Measurements from ENCODE around the gene FUOM.

Gene FUOM

DNA sequence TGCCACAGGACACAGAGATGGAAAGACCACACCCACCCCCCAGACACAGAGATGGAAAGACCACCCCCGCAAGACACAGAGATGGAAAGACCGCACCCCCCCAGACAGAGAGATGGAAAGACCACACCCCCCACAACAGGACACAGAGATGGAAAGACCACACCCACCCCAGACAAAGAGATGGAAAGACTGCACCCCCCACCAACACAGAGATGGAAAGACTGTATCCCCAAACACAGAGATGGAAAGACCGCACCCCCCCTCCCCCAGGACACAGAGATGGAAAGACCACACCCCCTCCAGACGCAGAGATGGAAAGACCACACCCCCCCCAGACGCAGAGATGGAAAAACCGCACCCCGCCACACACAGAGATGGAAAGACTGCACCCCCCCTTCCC is 41.1 kb downstream of the FUOM start:
- no peak overlapping the region for H3K27ac ChIP-seq
- no peak for DNase-seq (ENCODE audit: low read depth, low spot score)

GRCh38 chr10:133316266-133316665 is 41.6 kb downstream of the FUOM start:
- no peak overlapping the region for H3K27ac ChIP-seq
- DNase-seq (ENCODE audit: low read depth, low spot score), result no peak

- H3K27ac ChIP-seq, result no peak overlapping the region
- DNase-seq (ENCODE audit: low read depth, low spot score), result no peak
These were observed 42.0 kb downstream of the FUOM start for GRCh38 chr10:133315847-133316246.

GRCh38 chr10:133314911-133315310 is 42.9 kb downstream of the FUOM start:
- no peak overlapping the region for H3K27ac ChIP-seq
- no peak for DNase-seq (ENCODE audit: low read depth, low spot score)

DNA sequence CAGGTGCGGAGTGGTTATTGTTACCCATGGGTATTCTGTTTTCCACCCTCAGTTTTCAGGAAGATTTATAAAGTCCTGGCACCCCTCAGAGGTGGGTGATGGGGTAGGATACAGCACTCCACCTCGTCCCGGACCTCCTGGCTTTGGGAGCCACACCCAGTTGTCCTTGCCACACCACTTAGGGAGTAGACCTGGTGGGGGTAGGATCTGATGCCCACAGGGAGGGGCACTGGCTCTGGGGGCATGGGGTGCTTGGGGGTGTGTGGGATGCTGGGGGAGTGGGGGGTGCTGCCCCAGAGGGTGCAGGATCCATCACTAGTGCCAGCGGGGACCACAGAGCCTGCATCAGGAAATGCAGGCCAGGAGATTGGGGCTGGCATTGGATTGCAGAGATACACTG is 44.6 kb downstream of the FUOM start:
- no peak for DNase-seq (ENCODE audit: low read depth, low spot score)
- H3K27ac ChIP-seq, result no peak overlapping the region

GRCh38 chr10:133312769-133313145 is 45.1 kb downstream of the FUOM start:
- H3K27ac ChIP-seq, result no peak overlapping the region
- no peak for DNase-seq (ENCODE audit: low read depth, low spot score)

DNA sequence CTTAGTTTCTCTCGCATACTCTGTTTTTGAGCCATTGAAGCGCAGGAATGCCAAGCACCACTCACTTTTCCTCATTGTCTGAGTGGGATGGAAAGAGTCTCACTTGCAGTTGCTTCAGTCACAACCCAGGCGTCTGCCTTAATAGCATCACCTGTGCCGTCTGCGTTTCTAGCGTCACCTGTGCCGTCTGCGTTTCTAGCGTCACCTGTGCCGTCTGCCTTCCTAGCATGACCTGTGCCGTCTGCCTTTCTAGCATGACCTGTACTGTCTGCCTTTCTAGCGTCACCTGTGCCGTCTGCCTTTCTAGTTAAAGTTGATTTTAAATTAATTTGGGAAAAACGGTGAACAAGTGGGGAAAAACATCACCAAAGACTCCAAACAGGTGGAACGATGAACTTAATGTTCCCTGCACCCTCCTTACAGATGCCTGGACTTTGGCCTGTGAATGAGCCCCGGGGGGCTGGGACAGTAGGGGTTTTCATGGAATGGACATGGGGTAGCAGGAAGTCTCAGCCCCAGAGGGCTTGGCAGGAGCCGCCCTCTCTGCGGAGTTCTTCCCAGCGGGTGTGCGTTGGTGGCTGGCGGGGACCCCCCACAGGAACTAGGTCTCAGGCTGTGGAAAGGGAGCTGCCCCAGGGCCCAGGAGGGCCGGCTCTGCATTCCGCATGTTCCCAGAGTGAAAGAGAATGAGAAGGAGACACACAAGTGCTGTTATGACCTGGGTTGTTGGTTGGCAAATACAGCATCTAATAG is 45.6 kb downstream of the FUOM start:
- no peak overlapping the region for H3K27ac ChIP-seq
- DNase-seq (ENCODE audit: low read depth, low spot score), result no peak

- no peak for DNase-seq (ENCODE audit: low read depth, low spot score)
These were observed 46.2 kb downstream of the FUOM start for GRCh38 chr10:133311570-133311969.

DNA sequence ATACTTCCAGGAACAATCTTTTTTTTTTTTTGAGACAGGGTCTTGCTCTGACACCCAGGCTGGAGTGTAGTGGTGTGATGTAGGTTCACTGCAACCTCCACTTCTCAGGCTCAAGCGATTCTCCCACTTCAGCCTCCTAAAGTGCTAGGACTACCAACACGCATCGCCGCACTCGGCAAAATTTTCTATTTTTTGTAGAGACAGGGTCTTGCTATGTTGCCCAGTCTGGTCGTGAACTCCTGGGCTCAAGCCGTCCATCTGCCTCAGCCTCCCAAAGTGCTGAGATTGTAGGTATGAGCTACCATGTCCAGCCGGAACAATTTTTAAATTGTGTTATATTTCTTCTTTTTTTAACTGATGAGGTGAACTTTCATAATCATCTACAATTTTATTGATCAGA is 47.0 kb downstream of the FUOM start:
- H3K27ac ChIP-seq, result no peak overlapping the region
- DNase-seq (ENCODE audit: low read depth, low spot score), result no peak

More at GRCh38 chr10:133311570-133311969, 46.2 kb downstream of the FUOM start:
- H3K27ac ChIP-seq, result no peak overlapping the region

DNA sequence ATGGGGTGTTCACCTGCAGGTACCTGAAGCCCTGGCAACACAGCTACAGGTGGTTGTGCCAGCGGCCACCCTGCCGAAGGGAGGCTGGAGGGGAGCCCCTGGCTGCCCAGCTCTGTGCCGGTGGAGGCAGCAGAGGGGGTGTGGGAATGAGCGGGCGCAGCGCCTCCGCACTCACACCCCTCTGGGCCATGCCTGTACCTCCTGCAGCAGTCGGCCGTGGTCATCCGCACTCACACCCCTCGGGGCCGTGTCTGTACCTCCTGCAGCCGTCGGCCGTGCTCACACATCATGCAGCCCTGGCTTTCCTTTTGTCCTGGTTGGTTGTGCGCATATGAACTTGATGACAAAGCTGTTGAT is 47.4 kb downstream of the FUOM start:
- DNase-seq (ENCODE audit: low read depth, low spot score), result no peak
- H3K27ac ChIP-seq, result no peak overlapping the region

DNA sequence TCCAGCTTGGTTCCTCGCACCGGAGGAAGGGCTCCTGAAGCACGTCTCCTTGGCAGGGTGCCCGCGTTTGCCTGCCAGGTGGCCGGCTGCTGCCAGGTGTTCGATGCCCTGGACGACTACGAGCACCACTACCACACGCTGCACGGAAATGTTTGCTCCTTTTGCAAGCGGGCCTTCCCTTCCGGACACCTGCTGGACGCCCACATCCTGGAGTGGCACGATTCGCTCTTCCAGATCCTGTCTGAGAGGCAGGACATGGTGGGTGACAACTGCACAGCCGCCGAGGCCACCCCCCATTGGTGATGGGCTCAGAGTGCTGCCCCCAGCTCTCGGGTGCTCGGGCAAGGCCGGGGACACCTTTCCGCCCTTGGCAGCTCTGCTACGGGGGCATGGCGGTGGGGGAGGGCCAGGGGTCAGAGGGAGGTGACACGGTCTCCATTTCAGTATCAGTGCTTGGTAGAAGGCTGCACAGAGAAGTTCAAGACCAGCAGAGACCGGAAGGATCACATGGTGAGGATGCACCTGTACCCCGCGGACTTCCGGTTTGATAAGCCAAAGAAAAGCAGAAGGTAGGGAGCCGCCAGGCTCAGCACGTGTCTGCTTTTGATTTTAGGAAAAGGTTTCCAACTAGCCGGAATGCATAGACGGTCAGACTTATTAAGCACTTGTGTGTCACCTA is 48.0 kb downstream of the FUOM start:
- DNase-seq (ENCODE audit: low read depth, low spot score), result no peak
- H3K27ac ChIP-seq, result no peak overlapping the region

DNA sequence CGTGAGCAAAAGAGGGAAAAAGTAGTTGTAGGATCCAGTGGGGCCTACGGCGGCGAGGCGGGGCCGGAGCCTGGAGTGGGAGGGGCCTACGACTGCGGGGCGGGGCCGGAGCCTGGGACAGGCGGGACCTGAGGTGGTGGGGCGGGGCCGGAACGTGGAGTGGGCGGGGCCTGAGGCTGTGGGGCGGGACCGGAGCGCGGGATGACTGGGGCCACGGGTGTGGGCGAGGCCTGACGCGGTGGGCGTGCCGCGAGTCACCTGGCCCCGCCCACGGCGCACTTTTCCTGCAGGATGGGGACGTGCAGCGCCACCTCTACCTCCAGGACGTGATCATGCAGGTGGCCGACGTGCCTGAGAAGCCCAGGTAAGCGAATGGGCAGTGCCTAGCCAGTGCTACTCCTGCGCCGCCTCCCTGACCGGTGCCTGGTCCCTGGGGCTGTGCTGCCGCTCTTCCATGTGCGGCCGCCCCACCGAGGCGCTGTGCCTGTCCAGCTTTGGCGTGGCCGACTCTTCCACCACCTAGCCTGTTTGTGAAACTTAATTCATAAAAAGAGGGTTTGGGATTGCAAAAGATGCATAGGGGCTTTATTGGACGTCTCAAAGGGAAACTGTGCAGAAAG is 48.6 kb downstream of the FUOM start:
- H3K27ac ChIP-seq, result peak overlapping the region; percentile 94
- DNase-seq (ENCODE audit: low read depth, low spot score), result peak; percentile 55

DNA sequence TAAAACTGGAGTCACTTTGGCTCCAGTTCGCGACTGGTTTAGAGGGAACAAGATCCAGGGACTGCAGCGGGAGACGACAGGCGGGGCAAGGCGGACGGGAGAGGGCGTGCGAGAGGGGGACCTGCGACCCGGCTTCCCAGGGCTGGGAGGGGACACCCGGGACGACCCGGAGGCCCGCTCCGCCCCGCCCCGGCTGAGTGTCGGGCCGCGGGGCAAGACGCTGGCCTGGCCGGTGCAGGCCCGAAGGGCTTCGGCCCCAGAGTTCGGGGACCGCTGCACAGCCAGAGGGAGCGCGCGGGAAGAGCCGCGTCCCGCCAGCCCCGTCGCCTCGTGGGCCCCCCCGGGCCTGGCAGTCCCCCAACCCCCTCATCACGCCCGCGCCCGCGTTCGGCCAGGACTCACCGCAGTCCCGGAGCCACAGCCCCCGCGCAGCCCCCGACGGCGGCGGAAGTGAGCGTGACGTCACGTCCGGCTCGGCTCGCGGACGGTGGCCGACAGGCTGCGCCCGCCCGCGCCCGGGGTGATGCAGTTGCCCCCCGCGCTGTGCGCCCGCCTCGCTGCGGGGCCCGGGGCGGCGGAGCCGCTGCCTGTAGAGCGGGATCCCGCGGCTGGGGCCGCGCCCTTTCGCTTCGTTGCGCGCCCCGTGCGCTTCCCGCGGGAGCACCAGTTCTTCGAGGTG is 49.3 kb downstream of the FUOM start, which contains the start of the genes TUBGCP2 and ZNF511:
Gene TUBGCP2 (minus strand): TSS at position 452 of the 679 bp plus-strand sequence. CDS start 5,931 bp downstream, outside the sequence.
Gene ZNF511 (plus strand): TSS at position 494 of the 679 bp plus-strand sequence. CDS start 30 bp downstream, at position 524.
- H3K27ac ChIP-seq, result peak within 1 kb of the TSS; percentile 94
- no peak for DNase-seq (ENCODE audit: low read depth, low spot score)

- H3K27ac ChIP-seq, result peak overlapping the region; percentile 94
- DNase-seq (ENCODE audit: low read depth, low spot score), result peak; percentile 55
These were observed 49.9 kb downstream of the FUOM start for GRCh38 chr10:133307776-133308420.

DNA sequence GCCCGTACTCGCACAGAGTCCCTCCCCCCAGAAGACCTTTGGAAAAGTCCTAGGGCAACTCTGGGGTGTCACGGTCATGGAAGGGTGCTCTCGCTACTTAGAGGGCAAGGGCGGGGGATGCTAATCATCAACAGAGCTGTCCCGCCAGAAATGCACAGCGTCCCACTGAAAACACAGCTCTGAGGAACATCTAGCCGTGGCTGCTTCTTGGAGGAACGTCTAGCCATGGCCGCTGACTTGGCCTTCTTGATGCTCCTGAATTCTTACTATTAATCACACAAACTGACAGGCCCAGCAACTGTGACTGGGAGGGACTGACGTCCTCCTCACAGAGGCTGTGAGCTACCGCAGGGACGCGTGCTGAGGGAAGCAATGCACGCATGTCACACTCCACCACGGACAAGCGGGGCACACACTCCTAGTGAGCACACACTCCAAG is 50.9 kb downstream of the FUOM start:
- peak overlapping the region; percentile 94 for H3K27ac ChIP-seq
- no peak for DNase-seq (ENCODE audit: low read depth, low spot score)

DNA sequence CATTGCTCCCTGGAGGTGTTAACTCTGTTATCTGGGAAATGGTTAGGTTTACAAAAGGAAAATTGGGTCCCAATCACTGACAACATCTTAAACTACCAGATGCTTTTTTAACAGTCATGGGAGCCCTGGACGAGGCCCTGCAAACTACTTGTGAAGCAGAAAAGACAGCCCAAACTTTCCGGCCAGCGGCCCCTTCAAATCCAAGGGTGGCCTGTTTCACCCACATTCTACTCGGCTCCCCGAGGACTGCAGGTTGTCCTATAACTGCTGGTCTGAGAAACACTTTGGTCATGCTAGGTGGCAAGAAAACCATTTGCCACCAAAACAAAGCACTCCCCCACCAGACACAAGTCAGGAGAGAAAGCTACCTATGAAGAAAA is 51.7 kb downstream of the FUOM start:
- no peak for DNase-seq (ENCODE audit: low read depth, low spot score)

More for the DNA sequence above, 51.7 kb downstream of the FUOM start:
- H3K27ac ChIP-seq, result no peak overlapping the region
